ENCODE measurements around the gene CNGB1. TPM values are rescaled to one million over a fixed set of nuclear protein-coding genes. Genes with fewer than 3 reads are reported as not detected.

CNGB1 gene
- total RNA-seq, 1 experiment from 2014 or later = not detected

Other genes starting within 250 kb of the CNGB1 start
- 27.3 and 38.4 TPM in 2 replicates for gene KATNB1, start 235.4 kb downstream of the CNGB1 start, total RNA-seq (2014; rRNA removed; shearing (Covaris generic))
- gene KIFC3, start 168.6 kb downstream of the CNGB1 start, total RNA-seq (2014; rRNA removed; shearing (Covaris generic)) = 38.8 and 71.2 TPM in 2 replicates
- 4.2 and 4.5 TPM in 2 replicates for gene ZNF319, start 29.5 kb upstream of the CNGB1 start, total RNA-seq (2014; rRNA removed; shearing (Covaris generic))
- gene USB1, start 30.3 kb upstream of the CNGB1 start, total RNA-seq (2014; rRNA removed; shearing (Covaris generic)) = 47.8 and 74.4 TPM in 2 replicates
- 2.5 and 3.1 TPM in 2 replicates for gene MMP15, start 54.6 kb upstream of the CNGB1 start, total RNA-seq (2014; rRNA removed; shearing (Covaris generic))
- 97.3 and 115 TPM in 2 replicates for gene CFAP20, start 158.3 kb upstream of the CNGB1 start, total RNA-seq (2014; rRNA removed; shearing (Covaris generic))
- 14.8 and 36.1 TPM in 2 replicates for gene CSNK2A2, start 227.0 kb upstream of the CNGB1 start, total RNA-seq (2014; rRNA removed; shearing (Covaris generic))